Fibroblast of the aortic adventitia (primary cell): ENCODE data around the gene POU2F3. TPM values are rescaled to one million over a fixed set of nuclear protein-coding genes. Genes with fewer than 3 reads are reported as not detected.

Experiments used
- DNase-seq: peaks from one replicate; pipeline ENCODE4 v3.0.0-alpha.2; 2010; ENCODE audit warnings: low read depth
- H3K4me3 ChIP-seq: 2 replicates; pipeline ENCODE4 v1.5.1; 2011; ENCODE audit warnings: low read depth, mild to moderate bottlenecking, control low read depth, low read length, moderate library complexity
- CTCF ChIP-seq: IDR thresholded peaks from 2 replicates; pipeline ENCODE4 v1.5.1; 2011; ENCODE audit warnings: mild to moderate bottlenecking, low read length, control low read depth, inconsistent platforms; ENCODE audit not compliant: insufficient read depth
- total RNA-seq: library from RNA; depleted of rRNA; stranded (reverse); fragments of >200 nt; gene quantifications from 2 replicates; pipeline ENCODE4 v1.2.3, GENCODE V29; 2012; ENCODE audit warnings: low replicate concordance

Gene POU2F3
- total RNA-seq, 1 donor, result 0.36 TPM

GRCh38 chr11:120281143-120281795 lies 41.3 kb downstream of the POU2F3 start:
- H3K4me3 ChIP-seq, result no peak overlapping the region
- no peak for TF ChIP-seq CTCF
- DNase-seq, result peak; percentile 16

GRCh38 chr11:120283124-120283523 lies 43.2 kb downstream of the POU2F3 start:
- H3K4me3 ChIP-seq, result no peak overlapping the region

DNA sequence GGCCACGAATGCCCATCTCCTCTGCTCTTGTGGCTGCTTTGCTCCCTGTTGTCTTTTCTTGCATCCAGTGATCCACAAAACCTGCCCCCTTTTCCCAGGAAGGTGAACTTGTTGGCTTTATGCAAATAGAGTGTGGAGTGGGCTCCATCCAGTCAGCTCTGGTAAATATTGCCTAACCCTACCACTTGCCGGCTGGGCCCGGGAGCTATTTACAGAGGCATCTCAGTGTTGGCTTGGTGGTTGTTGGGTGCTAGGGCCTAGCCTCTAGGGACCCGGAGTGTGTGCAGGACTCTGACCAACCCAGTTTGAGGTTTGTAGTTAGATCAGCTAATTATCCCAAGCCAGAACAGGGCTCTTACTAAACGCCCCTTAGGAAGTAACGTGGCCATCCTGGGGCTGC lies 44.3 kb downstream of the POU2F3 start:
- no peak overlapping the region for H3K4me3 ChIP-seq
- no peak for DNase-seq
- no peak for TF ChIP-seq CTCF

More at GRCh38 chr11:120283124-120283523, 43.2 kb downstream of the POU2F3 start:
- no peak for TF ChIP-seq CTCF
- DNase-seq, result no peak

GRCh38 chr11:120285256-120285655 lies 45.3 kb downstream of the POU2F3 start:
- TF ChIP-seq CTCF, result no peak
- no peak overlapping the region for H3K4me3 ChIP-seq
- no peak for DNase-seq

GRCh38 chr11:120288021-120288420 lies 48.1 kb downstream of the POU2F3 start:
- DNase-seq, result no peak
- TF ChIP-seq CTCF, result no peak
- H3K4me3 ChIP-seq, result no peak overlapping the region

DNA sequence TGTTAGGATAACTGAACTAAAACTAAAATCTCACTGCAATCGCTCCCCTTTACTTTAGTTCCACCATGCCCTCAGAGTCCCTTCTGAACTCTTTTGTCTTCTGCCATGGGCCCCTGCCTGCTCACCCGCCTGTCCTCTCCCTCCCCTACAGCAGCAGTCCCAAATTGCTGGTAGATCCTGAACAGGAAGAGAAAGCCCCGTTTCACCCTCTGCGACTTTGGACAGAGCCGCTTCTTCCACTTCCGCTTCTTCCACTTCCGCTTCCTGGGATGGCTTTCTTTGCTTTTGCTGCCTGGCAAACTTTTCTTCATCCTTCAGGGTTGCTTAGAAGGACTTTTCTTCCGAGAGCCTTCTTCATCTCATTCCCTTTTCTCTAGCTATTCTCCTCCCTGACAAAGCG lies 49.5 kb downstream of the POU2F3 start:
- DNase-seq, result no peak
- TF ChIP-seq CTCF, result no peak

GRCh38 chr11:120290956-120291355 lies 51.0 kb downstream of the POU2F3 start:
- no peak overlapping the region for H3K4me3 ChIP-seq
- TF ChIP-seq CTCF, result no peak
- no peak for DNase-seq

More for the DNA sequence above, 49.5 kb downstream of the POU2F3 start:
- no peak overlapping the region for H3K4me3 ChIP-seq
